Upper lobe of left lung (tissue), 6 donors: ENCODE data around the gene GLYR1. TPM values are rescaled to one million over a fixed set of nuclear protein-coding genes. Genes with fewer than 3 reads are reported as not detected.

Experiments
- ATAC-seq, 2 donors: fragments of 200-7000 bp; cut with Tn5 transposase; one replicate each; pipeline ENCODE4 v1.9.1; 2022; ENCODE audit warnings: mild to moderate bottlenecking in 2 of 2, moderate library complexity in 2 of 2; ENCODE audit not compliant: low FRiP score in 2 of 2
- DNase-seq, 2 donors: peaks; one replicate each; pipeline ENCODE4 v3.0.0-alpha.2; 2019 to 2020
- H3K27ac ChIP-seq, 4 donors: fragments of 200-600 bp; sonication (generic); one replicate each; pipeline ENCODE4 v1.5.1; 2016 to 2019
- H3K27me3 ChIP-seq, 4 donors: fragments of 200-600 bp; sonication (generic); one replicate each; pipeline ENCODE4 v1.5.1; 2017 to 2019
- H3K36me3 ChIP-seq, 4 donors: fragments of 200-600 bp; sonication (generic); one replicate each; pipeline ENCODE4 v1.5.1; 2016 to 2019
- H3K4me1 ChIP-seq, 4 donors: fragments of 200-600 bp; sonication (generic); one replicate each; pipeline ENCODE4 v1.5.1; 2018 to 2019
- H3K4me3 ChIP-seq, 4 donors: fragments of 200-600 bp; sonication (generic); one replicate each; pipeline ENCODE4 v1.5.1; 2017 to 2019; ENCODE audit warnings: mild to moderate bottlenecking in 2 of 4, moderate library complexity in 1 of 4
- H3K9me3 ChIP-seq, 4 donors: fragments of 200-600 bp; sonication (generic); one replicate each; pipeline ENCODE4 v1.5.1; 2018 to 2019
- EP300 ChIP-seq, 4 donors: sonication (generic); formaldehyde crosslinking; IDR thresholded peaks; one replicate each; pipeline ENCODE4 v1.5.1; 2017; ENCODE audit warnings: antibody characterized with exemption in 4 of 4, control low read depth in 2 of 4
- POLR2A ChIP-seq, 4 donors: fragments of 450-650 bp; IDR thresholded peaks; one replicate each; pipeline ENCODE4 v1.5.1; 2016 to 2017; ENCODE audit warnings: antibody characterized with exemption in 4 of 4, mild to moderate bottlenecking in 2 of 4
- POLR2AphosphoS5 ChIP-seq, 2 donors: sonication (generic); formaldehyde crosslinking; IDR thresholded peaks; one replicate each; pipeline ENCODE4 v1.5.1; 2017; ENCODE audit warnings: antibody characterized with exemption in 2 of 2
- WGBS, 2 donors: methylation state at CpG; one replicate each; pipeline ENCODE4 v1.1.5; 2017 to 2018; 5-methylcytosine and 5-hydroxymethylcytosine counted together
- total RNA-seq, 6 donors: library from RNA; depleted of rRNA in 4 of 6; stranded (reverse); fragments of >200 nt in 4 of 6; gene quantifications; one replicate each; pipeline versions ENCODE4 v1.1.0 to v1.2.1, GENCODE V29; 2016 to 2021
- TF ChIP-seq, protein P1 (sequence below), 6 experiments: fragments of 450-650 bp in 4 of 6; fragments of 200-600 bp in 2 of 6; sonication (generic) in 2 of 6; IDR thresholded peaks; one replicate each; pipeline ENCODE4 v1.5.1; 2016 to 2019; ENCODE audit warnings: antibody characterized with exemption in 6 of 6
- donor health status: DM: no; HTN: no; CAD: no; lungs with moderate emphysema.
- donor health status: DM: no; HTN: yes; CAD: no; lungs with severe emphysema.

Gene GLYR1
- total RNA-seq, 6 donors from 2014 or later: 67.8 to 110 (median 90.6) TPM

DNA sequence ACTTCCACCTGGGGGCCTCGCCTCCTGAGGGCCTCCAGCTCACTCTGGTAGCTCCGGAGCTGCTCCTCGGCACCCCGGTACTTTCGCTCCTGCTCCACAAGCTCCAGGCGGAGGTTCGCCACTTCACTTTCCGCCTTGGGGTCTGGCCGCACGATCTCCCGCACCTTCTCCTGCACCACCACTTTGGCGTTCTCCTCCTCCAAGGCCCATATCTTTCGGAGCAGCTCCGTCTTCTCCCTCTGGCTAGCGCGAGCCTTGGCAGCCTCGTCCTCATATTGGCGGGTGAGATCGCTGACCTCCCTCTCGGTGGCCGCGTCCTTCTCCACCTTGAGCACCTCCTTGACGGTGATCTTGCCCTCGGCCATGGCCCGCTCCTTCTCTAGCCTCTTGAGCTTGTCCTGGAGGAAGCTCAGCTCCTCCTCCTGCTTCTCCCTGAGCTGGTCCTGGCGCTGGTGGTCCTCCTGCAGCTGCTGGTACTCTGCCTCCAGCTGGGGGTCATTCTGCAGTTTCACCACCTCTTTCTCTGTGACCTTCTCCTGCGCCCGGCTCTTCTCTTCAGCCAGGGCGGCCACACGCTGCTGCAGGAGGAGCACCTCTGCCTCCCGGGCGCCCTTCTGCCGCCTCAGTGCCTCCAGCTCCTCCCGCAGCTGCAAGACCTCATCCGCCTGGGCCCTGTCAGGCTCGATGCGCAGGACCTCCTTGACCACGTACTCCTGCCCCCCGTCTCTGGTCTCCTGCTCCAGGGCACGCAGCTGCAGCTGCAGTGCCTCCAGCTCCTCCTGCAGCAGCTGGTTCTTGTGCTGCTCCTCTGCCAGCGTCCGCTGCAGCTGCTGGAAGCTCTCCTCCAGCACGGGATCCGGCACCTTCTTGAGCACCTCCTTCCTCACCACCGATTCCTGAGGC, 38.1 kb upstream of the GLYR1 start:
- ATAC-seq (no peak), DNase-seq (peak in 1 of 2 donors; percentile 62)
- Histone ChIP-seq H3K4me3 (no peak overlapping the region), H3K4me1 (peaks cover 0 to 11% (median 4%) of the 10 kb centered on the region in 4 donors), H3K27me3 (no peaks in the 10 kb centered on the region), H3K9me3 (no peaks in the 10 kb centered on the region), H3K27ac (no peak overlapping the region), H3K36me3 (peaks cover 54 to 97% (median 84%) of the 10 kb centered on the region in 4 donors)
- TF ChIP-seq, protein P1, sequence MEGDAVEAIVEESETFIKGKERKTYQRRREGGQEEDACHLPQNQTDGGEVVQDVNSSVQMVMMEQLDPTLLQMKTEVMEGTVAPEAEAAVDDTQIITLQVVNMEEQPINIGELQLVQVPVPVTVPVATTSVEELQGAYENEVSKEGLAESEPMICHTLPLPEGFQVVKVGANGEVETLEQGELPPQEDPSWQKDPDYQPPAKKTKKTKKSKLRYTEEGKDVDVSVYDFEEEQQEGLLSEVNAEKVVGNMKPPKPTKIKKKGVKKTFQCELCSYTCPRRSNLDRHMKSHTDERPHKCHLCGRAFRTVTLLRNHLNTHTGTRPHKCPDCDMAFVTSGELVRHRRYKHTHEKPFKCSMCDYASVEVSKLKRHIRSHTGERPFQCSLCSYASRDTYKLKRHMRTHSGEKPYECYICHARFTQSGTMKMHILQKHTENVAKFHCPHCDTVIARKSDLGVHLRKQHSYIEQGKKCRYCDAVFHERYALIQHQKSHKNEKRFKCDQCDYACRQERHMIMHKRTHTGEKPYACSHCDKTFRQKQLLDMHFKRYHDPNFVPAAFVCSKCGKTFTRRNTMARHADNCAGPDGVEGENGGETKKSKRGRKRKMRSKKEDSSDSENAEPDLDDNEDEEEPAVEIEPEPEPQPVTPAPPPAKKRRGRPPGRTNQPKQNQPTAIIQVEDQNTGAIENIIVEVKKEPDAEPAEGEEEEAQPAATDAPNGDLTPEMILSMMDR (IDR thresholded peaks at IDR 0.05): no peak
- TF ChIP-seq EP300 (IDR thresholded peaks at IDR 0.05) (no peak), POLR2AphosphoS5 (IDR thresholded peaks at IDR 0.05) (no peak), POLR2A (IDR thresholded peaks at IDR 0.05) (no peak)
- WGBS, 2 donors: 95% methylated on average over 45 of the region's 45 CpGs

GRCh38 chr16:4884209-4884608, 37.1 kb upstream of the GLYR1 start:
- TF ChIP-seq, protein P1 (IDR thresholded peaks at IDR 0.05): no peak
- TF ChIP-seq POLR2A (IDR thresholded peaks at IDR 0.05): no peak
- TF ChIP-seq POLR2AphosphoS5 (IDR thresholded peaks at IDR 0.05): no peak
- TF ChIP-seq EP300 (IDR thresholded peaks at IDR 0.05): no peak
- Histone ChIP-seq H3K27ac (no peak overlapping the region), H3K4me1 (peaks cover 0 to 11% (median 4%) of the 10 kb centered on the region in 4 donors), H3K9me3 (no peaks in the 10 kb centered on the region), H3K27me3 (no peaks in the 10 kb centered on the region), H3K36me3 (peaks cover 60 to 98% (median 86%) of the 10 kb centered on the region in 4 donors), H3K4me3 (no peak overlapping the region)
- 97% methylated on average over 33 to 34 of the region's 34 CpGs for WGBS, 2 donors
- peak in 1 of 2 donors; percentile 81 for DNase-seq
- ATAC-seq: no peak

DNA sequence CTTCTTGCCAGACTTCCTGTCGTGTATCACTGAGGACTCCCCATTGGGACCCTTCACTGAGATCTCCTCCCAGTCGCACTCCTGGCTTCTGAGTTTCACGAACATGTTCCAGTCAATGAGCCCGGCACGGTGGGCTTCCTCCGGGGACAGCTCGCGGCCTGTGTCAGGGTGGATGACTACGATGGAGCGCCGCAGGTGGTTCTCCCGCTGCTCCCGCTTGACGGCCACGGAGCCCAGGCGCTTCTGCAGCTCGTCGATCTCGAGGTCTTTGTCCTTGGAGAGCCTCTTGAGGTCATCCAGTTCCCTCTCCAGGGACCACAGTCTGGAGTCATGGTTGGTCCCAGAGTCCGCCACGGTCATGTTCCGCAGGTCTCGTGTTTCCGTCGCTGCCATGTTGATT, 36.4 kb upstream of the GLYR1 start:
- DNase-seq: peak in 1 of 2 donors; percentile 77
- TF ChIP-seq, protein P1 (IDR thresholded peaks at IDR 0.05): no peak
- TF ChIP-seq POLR2A (IDR thresholded peaks at IDR 0.05) (no peak), POLR2AphosphoS5 (IDR thresholded peaks at IDR 0.05) (no peak), EP300 (IDR thresholded peaks at IDR 0.05) (no peak)
- H3K36me3 ChIP-seq: peaks cover 66 to 100% (median 90%) of the 10 kb centered on the region in 4 donors
- ATAC-seq: no peak
- WGBS, 2 donors: 96 to 97% methylated on average over 25 of the region's 25 CpGs
- H3K27ac ChIP-seq: peak overlapping the region in 1 of 4 donors; percentile 16
- H3K4me1 ChIP-seq: peaks cover 0 to 11% (median 4%) of the 10 kb centered on the region in 4 donors
- H3K27me3 ChIP-seq: no peaks in the 10 kb centered on the region
- no peaks in the 10 kb centered on the region for H3K9me3 ChIP-seq
- no peak overlapping the region for H3K4me3 ChIP-seq

GRCh38 chr16:4882633-4883285, 35.7 kb upstream of the GLYR1 start:
- WGBS, 2 donors: 73 to 79% methylated on average over 10 to 11 of the region's 11 CpGs
- H3K27ac ChIP-seq: peak overlapping the region in 1 of 4 donors; percentile 16
- no peaks in the 10 kb centered on the region for H3K27me3 ChIP-seq
- TF ChIP-seq EP300 (IDR thresholded peaks at IDR 0.05) (no peak), POLR2AphosphoS5 (IDR thresholded peaks at IDR 0.05) (no peak), POLR2A (IDR thresholded peaks at IDR 0.05) (no peak)
- TF ChIP-seq, protein P1 (IDR thresholded peaks at IDR 0.05): no peak
- DNase-seq (peak in 1 of 2 donors; percentile 86), ATAC-seq (peak; percentile 35 to 60)
- peaks cover 0 to 11% (median 4%) of the 10 kb centered on the region in 4 donors for H3K4me1 ChIP-seq
- no peaks in the 10 kb centered on the region for H3K9me3 ChIP-seq
- H3K4me3 ChIP-seq: no peak overlapping the region
- peaks cover 71 to 100% (median 94%) of the 10 kb centered on the region in 4 donors for H3K36me3 ChIP-seq
